ENCODE results near the gene MPV17L2. TPM values are rescaled to one million over a fixed set of nuclear protein-coding genes. Genes with fewer than 3 reads are reported as not detected.

MPV17L2 gene
- total RNA-seq, 3 donors from 2014 or later = 33.9 to 39.7 (median 35.7) TPM

GRCh38 chr19:18193388-18194180 lies 566 bp downstream of the MPV17L2 start:
- Mint-ChIP-seq H3K27me3 (ENCODE audit: low read depth) (no peaks in the 10 kb centered on the region), H3K4me1 (ENCODE audit: low read depth) (peaks cover 23% of the 10 kb centered on the region), H3K9me3 (no peaks in the 10 kb centered on the region), H3K4me3 (peak overlapping the region; percentile 86), H3K36me3 (ENCODE audit: insufficient read depth) (peaks cover 6% of the 10 kb centered on the region)
- ATAC-seq (peak in 1 of 2 donors; percentile 1), DNase-seq (no peak)

DNA sequence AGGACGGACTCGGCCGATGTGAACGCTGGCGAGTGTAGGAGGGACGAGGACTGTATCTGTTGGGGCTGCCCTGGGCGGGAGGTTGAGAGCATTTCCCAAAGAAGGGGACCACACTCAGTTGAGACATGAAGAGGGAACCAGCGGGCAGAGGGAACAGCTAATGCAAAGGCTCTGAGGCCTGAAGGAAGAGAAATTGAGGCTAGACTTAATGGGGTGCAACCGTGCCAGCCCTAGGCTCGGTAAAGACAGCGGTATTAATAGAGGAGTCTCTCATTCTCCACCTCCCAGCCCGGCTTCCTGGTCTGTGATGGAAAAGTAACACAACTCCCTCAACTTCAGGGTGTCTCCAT lies 1.1 kb downstream of the MPV17L2 start:
- ATAC-seq (no peak), DNase-seq (no peak)

DNA sequence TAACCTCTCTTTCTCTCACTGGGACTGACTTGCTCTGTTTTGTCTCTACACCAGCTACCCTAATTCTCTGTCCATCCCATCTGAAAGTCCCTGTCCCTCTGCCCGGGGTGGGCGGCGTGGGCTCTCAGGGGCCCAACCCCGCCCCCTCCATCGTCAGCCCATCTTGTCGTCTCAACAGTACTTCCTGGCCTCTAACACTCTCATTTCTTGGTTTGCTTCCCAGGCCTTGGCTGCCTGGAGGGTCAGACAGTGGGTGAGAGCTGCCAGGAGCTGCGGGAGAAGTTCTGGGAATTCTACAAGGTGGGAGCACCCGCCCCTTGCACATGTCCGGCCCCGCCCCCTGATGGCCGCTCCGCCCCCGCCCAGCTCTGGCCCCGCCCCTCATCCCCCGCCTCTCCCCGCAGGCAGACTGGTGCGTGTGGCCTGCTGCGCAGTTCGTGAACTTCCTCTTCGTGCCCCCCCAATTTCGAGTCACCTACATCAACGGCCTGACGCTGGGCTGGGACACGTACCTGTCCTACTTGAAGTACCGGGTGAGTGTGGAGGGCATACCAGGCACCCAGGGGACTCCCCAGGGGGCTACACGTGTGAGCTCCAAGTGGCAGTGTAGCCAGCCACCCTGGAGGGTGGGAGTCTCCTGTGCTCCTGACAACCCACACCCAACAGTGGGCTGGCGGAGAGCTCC lies 1.7 kb downstream of the MPV17L2 start:
- Mint-ChIP-seq H3K36me3 (ENCODE audit: insufficient read depth) (peaks cover 7% of the 10 kb centered on the region), H3K9me3 (no peaks in the 10 kb centered on the region), H3K27me3 (ENCODE audit: low read depth) (no peaks in the 10 kb centered on the region), H3K4me3 (peak overlapping the region; percentile 86), H3K4me1 (ENCODE audit: low read depth) (peaks cover 23% of the 10 kb centered on the region)
- ATAC-seq = no peak
- no peak for DNase-seq

More for the DNA sequence above, 1.1 kb downstream of the MPV17L2 start:
- Mint-ChIP-seq H3K9me3 (no peaks in the 10 kb centered on the region), H3K4me1 (ENCODE audit: low read depth) (peaks cover 23% of the 10 kb centered on the region), H3K36me3 (ENCODE audit: insufficient read depth) (peaks cover 7% of the 10 kb centered on the region), H3K27me3 (ENCODE audit: low read depth) (no peaks in the 10 kb centered on the region), H3K4me3 (peak overlapping the region; percentile 86)

GRCh38 chr19:18196511-18196845 lies 3.5 kb downstream of the MPV17L2 start:
- peaks cover 23% of the 10 kb centered on the region for H3K4me1 Mint-ChIP-seq (ENCODE audit: low read depth)
- ATAC-seq = no peak

GRCh38 chr19:18197306-18197705 lies 4.3 kb downstream of the MPV17L2 start:
- H3K4me1 Mint-ChIP-seq (ENCODE audit: low read depth) = peaks cover 22% of the 10 kb centered on the region
- no peak overlapping the region for H3K4me3 Mint-ChIP-seq
- no peaks in the 10 kb centered on the region for H3K9me3 Mint-ChIP-seq
- ATAC-seq (no peak), DNase-seq (no peak)
- no peaks in the 10 kb centered on the region for H3K27me3 Mint-ChIP-seq (ENCODE audit: low read depth)
- H3K36me3 Mint-ChIP-seq (ENCODE audit: insufficient read depth) = peaks cover 7% of the 10 kb centered on the region

More at GRCh38 chr19:18196511-18196845, 3.5 kb downstream of the MPV17L2 start:
- Mint-ChIP-seq H3K4me3 (peak overlapping the region; percentile 37), H3K9me3 (no peaks in the 10 kb centered on the region), H3K27me3 (ENCODE audit: low read depth) (no peaks in the 10 kb centered on the region), H3K36me3 (ENCODE audit: insufficient read depth) (peaks cover 7% of the 10 kb centered on the region)
- DNase-seq = no peak

DNA sequence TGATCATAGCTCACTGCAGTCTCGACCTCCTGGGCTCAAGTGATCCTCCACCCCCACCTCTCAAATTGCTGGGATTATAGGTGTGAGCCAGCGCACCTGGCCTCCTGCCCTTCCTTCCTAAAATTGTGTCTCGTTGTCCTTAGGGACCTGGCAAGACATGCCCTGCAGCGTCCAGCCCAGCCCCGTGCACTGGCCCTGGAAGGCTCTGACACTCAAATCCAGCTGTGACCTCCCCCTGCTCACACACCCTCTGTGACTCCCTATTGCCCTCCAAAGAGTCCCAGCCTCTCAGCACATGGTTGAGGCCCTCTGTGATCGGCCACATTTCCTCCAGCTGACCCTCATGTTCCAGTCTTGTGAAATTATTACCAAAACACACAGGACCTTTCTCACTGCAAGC lies 4.9 kb downstream of the MPV17L2 start:
- peaks cover 22% of the 10 kb centered on the region for H3K4me1 Mint-ChIP-seq (ENCODE audit: low read depth)
- H3K27me3 Mint-ChIP-seq (ENCODE audit: low read depth) = no peaks in the 10 kb centered on the region
- ATAC-seq = no peak
- H3K4me3 Mint-ChIP-seq = no peak overlapping the region
- no peak for DNase-seq
- H3K36me3 Mint-ChIP-seq (ENCODE audit: insufficient read depth) = peaks cover 7% of the 10 kb centered on the region
- H3K9me3 Mint-ChIP-seq = no peaks in the 10 kb centered on the region

GRCh38 chr19:18198374-18198773 lies 5.4 kb downstream of the MPV17L2 start:
- Mint-ChIP-seq H3K36me3 (ENCODE audit: insufficient read depth) (peaks cover 7% of the 10 kb centered on the region), H3K4me3 (no peak overlapping the region), H3K4me1 (ENCODE audit: low read depth) (peaks cover 25% of the 10 kb centered on the region)

GRCh38 chr19:18202397-18202777 lies 9.4 kb downstream of the MPV17L2 start:
- Mint-ChIP-seq H3K27me3 (ENCODE audit: low read depth) (no peaks in the 10 kb centered on the region), H3K4me3 (peak overlapping the region; percentile 66), H3K36me3 (ENCODE audit: insufficient read depth) (peaks cover 7% of the 10 kb centered on the region), H3K4me1 (ENCODE audit: low read depth) (peaks cover 23% of the 10 kb centered on the region), H3K9me3 (no peaks in the 10 kb centered on the region)
- ATAC-seq = no peak
- no peak for DNase-seq

More at GRCh38 chr19:18198374-18198773, 5.4 kb downstream of the MPV17L2 start:
- H3K9me3 Mint-ChIP-seq = no peaks in the 10 kb centered on the region
- no peak for ATAC-seq
- DNase-seq = no peak
- H3K27me3 Mint-ChIP-seq (ENCODE audit: low read depth) = no peaks in the 10 kb centered on the region

DNA sequence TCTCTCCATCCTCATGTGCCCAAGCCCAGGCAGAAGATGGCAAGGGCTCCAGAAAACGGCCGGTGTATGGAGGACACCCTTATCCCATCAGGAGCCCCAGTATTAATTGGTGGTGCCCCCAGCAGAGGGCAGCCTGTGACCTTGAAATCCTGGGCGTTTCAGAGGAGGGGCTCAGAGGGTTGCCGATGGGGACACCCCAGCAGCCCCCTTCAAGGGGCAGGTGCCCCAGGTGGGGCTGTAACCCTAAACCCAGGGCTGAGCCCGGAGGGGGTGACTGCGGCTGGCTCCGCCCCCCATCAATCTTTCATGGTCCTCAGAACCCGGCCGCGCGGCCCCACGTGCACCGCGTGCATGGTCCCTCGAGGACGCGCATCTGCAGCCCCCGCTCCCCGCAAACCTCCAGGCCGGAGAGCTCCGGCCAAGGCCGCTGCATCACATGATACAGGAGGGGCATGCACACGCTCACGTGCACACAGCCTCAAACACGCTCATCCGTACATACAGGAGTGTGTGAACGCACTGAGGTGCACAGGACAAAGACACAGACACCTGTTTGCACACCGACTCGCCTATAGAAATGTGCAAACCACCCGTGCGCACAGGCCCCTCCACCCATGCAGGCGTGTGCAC lies 9.9 kb downstream of the MPV17L2 start:
- Mint-ChIP-seq H3K9me3 (no peaks in the 10 kb centered on the region), H3K4me3 (peak overlapping the region; percentile 90), H3K4me1 (ENCODE audit: low read depth) (peaks cover 23% of the 10 kb centered on the region), H3K27me3 (ENCODE audit: low read depth) (no peaks in the 10 kb centered on the region), H3K36me3 (ENCODE audit: insufficient read depth) (peaks cover 7% of the 10 kb centered on the region)
- DNase-seq = no peak
- ATAC-seq = no peak

GRCh38 chr19:18203408-18203862 lies 10.4 kb downstream of the MPV17L2 start:
- ATAC-seq (peak; percentile 12 to 15), DNase-seq (no peak)
- H3K4me1 Mint-ChIP-seq (ENCODE audit: low read depth) = peaks cover 23% of the 10 kb centered on the region
- H3K36me3 Mint-ChIP-seq (ENCODE audit: insufficient read depth) = peaks cover 3% of the 10 kb centered on the region
- H3K4me3 Mint-ChIP-seq = peak overlapping the region; percentile 90
- H3K9me3 Mint-ChIP-seq = no peaks in the 10 kb centered on the region
- peaks cover under 1% of the 10 kb centered on the region for H3K27me3 Mint-ChIP-seq (ENCODE audit: low read depth)

DNA sequence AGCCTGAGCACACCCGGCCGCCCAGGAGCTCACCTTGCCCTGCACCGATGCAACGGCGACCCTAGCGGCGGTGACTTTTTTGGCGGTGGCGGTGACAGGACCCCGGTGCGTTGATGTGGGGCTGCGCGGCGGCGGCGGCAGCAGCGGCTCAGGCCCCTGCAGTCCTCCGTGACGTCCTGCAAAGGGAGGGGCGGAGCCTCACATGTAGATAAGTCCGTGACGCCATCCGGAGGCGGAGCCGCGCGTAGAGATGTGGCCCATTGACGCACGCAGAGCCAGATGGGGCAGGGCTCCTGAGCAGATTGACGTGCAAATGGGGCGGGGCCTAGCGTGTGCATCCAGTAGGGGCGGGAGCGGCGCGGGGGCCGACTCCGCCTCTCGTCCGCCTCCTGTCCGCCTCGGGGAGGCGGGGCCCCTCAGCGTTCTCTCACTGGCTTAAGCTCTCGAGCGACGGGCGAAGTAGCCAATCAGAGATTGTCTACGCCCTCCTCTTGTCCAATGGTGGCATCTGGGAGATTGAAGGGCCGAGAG lies 10.9 kb downstream of the MPV17L2 start, which contains the start of gene RAB3A:
Gene RAB3A (minus strand): TSS at position 180 of the 531 bp plus-strand sequence. CDS start 1,302 bp downstream, outside the sequence.
- ATAC-seq (peak; percentile 91 to 93), DNase-seq (peak; percentile 99)
- Mint-ChIP-seq H3K27me3 (ENCODE audit: low read depth) (peaks cover 5% of the 10 kb centered on the region), H3K4me1 (ENCODE audit: low read depth) (peaks cover 23% of the 10 kb centered on the region), H3K9me3 (no peaks in the 10 kb centered on the region), H3K36me3 (ENCODE audit: insufficient read depth) (no peaks in the 10 kb centered on the region), H3K4me3 (peak within 1 kb of the TSS; percentile 90)

- Mint-ChIP-seq H3K36me3 (ENCODE audit: insufficient read depth) (no peaks in the 10 kb centered on the region), H3K4me1 (ENCODE audit: low read depth) (peaks cover 23% of the 10 kb centered on the region), H3K4me3 (peak overlapping the region; percentile 90), H3K9me3 (no peaks in the 10 kb centered on the region), H3K27me3 (ENCODE audit: low read depth) (peaks cover 5% of the 10 kb centered on the region)
- DNase-seq (peak; percentile 31), ATAC-seq (peak in 1 of 2 donors; percentile 0)
Measured at GRCh38 chr19:18204394-18205199, 11.6 kb downstream of the MPV17L2 start.

DNA sequence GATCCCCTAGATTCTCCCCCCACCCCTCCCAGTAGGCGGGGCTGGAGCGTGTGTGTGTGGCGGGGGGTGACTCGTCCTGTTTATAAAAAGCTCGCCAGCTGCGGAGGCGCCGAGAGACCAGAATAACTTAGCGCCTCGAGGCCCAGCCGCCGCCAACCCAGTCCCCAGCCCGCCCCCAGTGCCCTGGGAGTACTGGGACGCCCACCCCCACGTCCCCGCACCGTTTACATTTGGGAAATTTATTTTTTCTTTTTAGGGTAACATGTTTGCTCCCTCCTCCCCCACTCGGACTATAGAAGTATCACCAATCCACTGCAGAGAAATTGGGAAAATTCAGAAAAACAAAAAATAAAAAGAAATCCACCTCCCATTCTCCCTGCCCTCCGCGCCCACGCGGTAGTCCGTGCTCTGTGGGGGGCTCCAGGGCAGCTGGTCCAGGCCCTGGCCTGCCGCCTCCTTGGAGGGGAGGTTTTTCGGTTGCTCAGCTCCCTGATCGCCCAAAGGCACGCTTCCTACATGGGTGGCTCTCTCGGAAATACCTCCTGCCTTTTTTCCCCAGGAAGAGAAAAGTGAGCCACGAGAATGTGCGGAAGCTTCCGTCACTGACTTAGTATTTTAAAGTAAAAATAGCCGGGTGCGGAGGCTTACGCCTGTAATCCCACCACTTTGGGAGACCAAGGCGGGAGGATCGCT lies 12.3 kb downstream of the MPV17L2 start:
- Mint-ChIP-seq H3K27me3 (ENCODE audit: low read depth) (peaks cover 10% of the 10 kb centered on the region), H3K36me3 (ENCODE audit: insufficient read depth) (no peaks in the 10 kb centered on the region), H3K9me3 (no peaks in the 10 kb centered on the region), H3K4me3 (peak overlapping the region; percentile 90), H3K4me1 (ENCODE audit: low read depth) (peaks cover 23% of the 10 kb centered on the region)
- no peak for ATAC-seq
- peak; percentile 48 for DNase-seq
